H1 (cell line): ENCODE results near the gene PRPF4. TPM values are rescaled to one million over a fixed set of nuclear protein-coding genes. Genes with fewer than 3 reads are reported as not detected.

Experiments
- CTCF ChIA-PET: fragments of 300-600 bp; sonication (Branson Sonifier 250); formaldehyde crosslinking; loops from one replicate; lab custom pipeline; 2021; ENCODE audit not compliant: partially characterized antibody; lab: Charles Lee
- POLR2A ChIA-PET: fragments of 300-600 bp; sonication (Branson Sonifier 250); formaldehyde crosslinking; loops from one replicate; lab custom pipeline; 2021; ENCODE audit warnings: inconsistent platforms; ENCODE audit not compliant: partially characterized antibody; lab: Charles Lee
- DNase-seq, 2 experiments: peaks; one replicate each; pipeline versions ENCODE4 v3.0.0 to v3.0.0-alpha.2; 2010 to 2022; ENCODE audit warnings: low spot score in 2 of 2, low read depth in 1 of 2, mixed read lengths in 1 of 2
- FAIRE-seq: peaks from 2 replicates; lab custom pipeline; 2011; peaks lifted over from hg19 to GRCh38; lab: Jason Lieb, UNC
- H2AFZ ChIP-seq: 2 replicates; pipeline ENCODE4 v1.8.1; 2012; ENCODE audit warnings: low read length, inconsistent platforms
- H2AK5ac ChIP-seq: 2 replicates; pipeline ENCODE4 v1.6.1; 2013; ENCODE audit warnings: low read depth, low read length
- H2BK120ac ChIP-seq: replicated peaks from 2 replicates; pipeline ENCODE3; 2013; ENCODE audit warnings: low read depth, low read length, inconsistent platforms
- H2BK12ac ChIP-seq: 2 replicates; pipeline ENCODE4 v1.6.1; 2013; ENCODE audit warnings: low read depth, low read length
- H2BK15ac ChIP-seq: 2 replicates; pipeline ENCODE4 v1.6.1; 2013; ENCODE audit warnings: low read length
- H2BK20ac ChIP-seq: 2 replicates; pipeline ENCODE4 v1.6.1; 2013; ENCODE audit warnings: low read length
- H2BK5ac ChIP-seq: 2 replicates; pipeline ENCODE4 v1.6.1; 2013; ENCODE audit warnings: low read depth, low read length
- H3K14ac ChIP-seq: 2 replicates; pipeline ENCODE4 v1.6.1; 2013; ENCODE audit warnings: inconsistent platforms; ENCODE audit not compliant: insufficient read length
- H3K18ac ChIP-seq: 2 replicates; pipeline ENCODE4 v1.6.1; 2013; ENCODE audit warnings: low read length; ENCODE audit errors: extremely low read depth
- H3K23ac ChIP-seq: 2 replicates; pipeline ENCODE4 v1.6.1; 2013; ENCODE audit warnings: inconsistent platforms; ENCODE audit not compliant: insufficient read length
- H3K23me2 ChIP-seq: 2 replicates; pipeline ENCODE4 v1.6.1; 2013; ENCODE audit warnings: low read depth, low read length
- H3K27ac ChIP-seq: 2 replicates; pipeline ENCODE4 v1.6.1; 2011; ENCODE audit warnings: low read depth, low read length, inconsistent platforms
- H3K27me3 ChIP-seq, 4 experiments: replicated peaks in 1 of 4; 1 replicate in 1 of 4; 2 replicates in 3 of 4; pipeline versions ENCODE4 v1.6.1 to v1.8.1; 2011 to 2013; ENCODE audit warnings: low read length in 3 of 4, mild to moderate bottlenecking in 3 of 4, inconsistent platforms in 2 of 4, mixed read lengths in 2 of 4, moderate library complexity in 1 of 4; ENCODE audit not compliant: control insufficient read depth in 3 of 4, insufficient read depth in 3 of 4; ENCODE audit errors: extremely low read depth in 1 of 4
- H3K36me3 ChIP-seq, 4 experiments: 2 replicates each; pipeline versions ENCODE4 v1.6.1 to v1.8.1; 2011 to 2013; ENCODE audit warnings: mild to moderate bottlenecking in 4 of 4, low read length in 3 of 4, moderate library complexity in 2 of 4, control low read depth in 1 of 4, inconsistent platforms in 1 of 4; ENCODE audit not compliant: insufficient read depth in 4 of 4, control insufficient read depth in 2 of 4
- H3K4ac ChIP-seq: replicated peaks from 2 replicates; pipeline ENCODE3; 2013; ENCODE audit warnings: low read length, low read depth, mixed read lengths, inconsistent platforms; ENCODE audit not compliant: insufficient read length
- H3K4me1 ChIP-seq, 4 experiments: replicated peaks in 1 of 4; 1 replicate in 1 of 4; 2 replicates in 3 of 4; pipeline versions ENCODE4 v1.6.1 to v1.8.1; 2011 to 2013; ENCODE audit warnings: low read length in 3 of 4, inconsistent platforms in 2 of 4, mixed read lengths in 1 of 4; ENCODE audit not compliant: insufficient read depth in 4 of 4, control insufficient read depth in 3 of 4
- H3K4me2 ChIP-seq, 2 experiments: 2 replicates each; pipeline versions ENCODE4 v1.6.1 to v1.8.1; 2011 to 2013; ENCODE audit warnings: low read depth in 2 of 2, low read length in 2 of 2, control low read depth in 1 of 2, inconsistent platforms in 1 of 2, mild to moderate bottlenecking in 1 of 2; ENCODE audit not compliant: insufficient read depth in 1 of 2
- H3K4me3 ChIP-seq, 4 experiments: fragments of 200-600, 300-600 bp in 1 of 4; sonication (generic), shearing (Covaris generic), sonication (Bioruptor Twin) in 1 of 4; 2 replicates each; pipeline versions ENCODE4 v1.5.1 to v1.8.1; 2011 to 2016; ENCODE audit warnings: low read length in 4 of 4, low read depth in 3 of 4, control low read depth in 2 of 4, inconsistent platforms in 2 of 4, mild to moderate bottlenecking in 2 of 4, mixed read lengths in 1 of 4, moderate library complexity in 1 of 4; ENCODE audit not compliant: insufficient read depth in 2 of 4; ENCODE audit errors: extremely low read depth in 1 of 4
- H3K56ac ChIP-seq: replicated peaks from 2 replicates; pipeline ENCODE3; 2013; ENCODE audit warnings: low read depth, mild to moderate bottlenecking, mixed read lengths, low read length, inconsistent platforms; ENCODE audit not compliant: insufficient read length
- H3K79me1 ChIP-seq: 2 replicates; pipeline ENCODE4 v1.6.1; 2013; ENCODE audit warnings: low read depth, low read length, control low read depth
- H3K79me2 ChIP-seq, 2 experiments: 2 replicates each; pipeline versions ENCODE4 v1.6.1 to v1.8.1; 2012 to 2013; ENCODE audit warnings: low read length in 2 of 2, mild to moderate bottlenecking in 2 of 2, inconsistent platforms in 1 of 2; ENCODE audit not compliant: insufficient read depth in 2 of 2, control insufficient read depth in 1 of 2
- H3K9ac ChIP-seq, 4 experiments: replicated peaks in 1 of 4; 1 replicate in 1 of 4; 2 replicates in 3 of 4; pipeline versions ENCODE4 v1.6.1 to v1.8.1; 2011 to 2013; ENCODE audit warnings: low read depth in 3 of 4, low read length in 3 of 4, control low read depth in 2 of 4, mild to moderate bottlenecking in 2 of 4, moderate library complexity in 2 of 4, inconsistent platforms in 1 of 4; ENCODE audit errors: extremely low read depth in 1 of 4
- H3K9me3 ChIP-seq, 2 experiments: 2 replicates each; pipeline versions ENCODE4 v1.6.1 to v1.8.1; 2012 to 2013; ENCODE audit warnings: mild to moderate bottlenecking in 2 of 2, moderate library complexity in 2 of 2, control low read depth in 1 of 2, inconsistent platforms in 1 of 2, low read depth in 1 of 2, low read length in 1 of 2, mixed read lengths in 1 of 2; ENCODE audit not compliant: insufficient read depth in 2 of 2
- H4K20me1 ChIP-seq, 2 experiments: replicated peaks in 1 of 2; 2 replicates each; pipeline versions ENCODE3 to v1.8.1; 2011 to 2013; ENCODE audit warnings: inconsistent platforms in 2 of 2, low read length in 2 of 2, mild to moderate bottlenecking in 1 of 2; ENCODE audit not compliant: insufficient read depth in 2 of 2, control insufficient read depth in 1 of 2
- H4K5ac ChIP-seq: 2 replicates; pipeline ENCODE4 v1.6.1; 2013; ENCODE audit warnings: low read length, low read depth, mixed read lengths, inconsistent platforms; ENCODE audit not compliant: insufficient read length
- H4K8ac ChIP-seq: 2 replicates; pipeline ENCODE4 v1.8.0; 2013; ENCODE audit warnings: mild to moderate bottlenecking, moderate library complexity, low read length, inconsistent platforms; ENCODE audit not compliant: insufficient read depth; ENCODE audit errors: extremely low read depth
- H4K91ac ChIP-seq: replicated peaks from 2 replicates; pipeline ENCODE3; 2013; ENCODE audit warnings: low read length, mixed read lengths, inconsistent platforms; ENCODE audit not compliant: insufficient read length
- ASH2L ChIP-seq: fragments of 200-600, 300-600 bp; sonication (generic); IDR thresholded peaks from one replicate; pipeline ENCODE4 v1.7.1; 2017; ENCODE audit warnings: low read length
- KDM1A ChIP-seq: fragments of 200-600, 300-600 bp; sonication (generic); IDR thresholded peaks from 2 replicates; pipeline ENCODE4 v1.7.1; 2016; ENCODE audit warnings: mild to moderate bottlenecking, low read length, borderline replicate concordance
- WGBS, 2 experiments: shearing (Covaris generic) in 1 of 2; methylation state at CpG; one replicate each; pipeline versions ENCODE4 v1.1.6 to v1.1.7; 2013 to 2015; ENCODE audit warnings: low lambda C conversion rate in 2 of 2, mixed read lengths in 2 of 2, inconsistent platforms in 1 of 2, low coverage in 1 of 2, missing lambda C conversion rate in 1 of 2; ENCODE audit not compliant: insufficient replicate concordance in 2 of 2, insufficient coverage in 1 of 2, insufficient read length in 1 of 2; ENCODE audit errors: extremely low coverage in 1 of 2, missing lambda C conversion rate in 1 of 2; 5-methylcytosine and 5-hydroxymethylcytosine counted together
- polyA plus RNA-seq, 7 experiments: library from polyadenylated mRNA; depleted of rRNA in 3 of 7; stranded (reverse) in 5 of 7; unstranded in 2 of 7; fragments of >200 nt in 5 of 7; fragments of 200-250 nt in 2 of 7; gene quantifications; 1 replicate in 5 of 7; 2 replicates in 1 of 7; 4 replicates in 1 of 7; pipeline versions ENCODE4 v1.2.1 to v1.2.3, GENCODE V29; 2011 to 2013; ENCODE audit warnings: missing spikeins in 2 of 7, mixed read lengths in 2 of 7
- total RNA-seq: library from RNA; stranded (reverse); fragmentation: NEBNext Ultra II Directional; extraction: Animal tissue kit (Norgen Biotek cat#: 25700); gene quantifications from 2 replicates; pipeline ENCODE4 v1.2.1, GENCODE V29; 2021

PRPF4 gene
- total and polyA plus RNA-seq, 2 of the 8 experiments (the other 6 are each of a cell fraction or from before 2014, with no cell fraction given): 15.2 to 33.4 TPM

- CTCF ChIA-PET: interaction anchor here (0.6 to 1.0 kb wide), 2 partner anchors 15 to 455 kb away, joined by 4 read pairs; no protein-coding TSS in a partner anchor
These were observed 27.4 kb downstream of the PRPF4 start, which contains the start of gene RNF183 for GRCh38 chr9:113302792-113303418. RNF183 (minus strand) TSS chr9:113303376; CDS start chr9:113298184, 5,192 bp downstream.

More at GRCh38 chr9:113302792-113303418, 27.4 kb downstream of the PRPF4 start, which contains the start of gene RNF183:
- Histone ChIP-seq H2AFZ (peak within 1 kb of the TSS; percentile 84), H2BK12ac (no peak within 1 kb of the TSS), H4K91ac (no peak within 1 kb of the TSS), H3K9me3 (no peaks in the 10 kb centered on the region), H4K8ac (no peak within 1 kb of the TSS), H2BK20ac (no peak within 1 kb of the TSS), H2BK120ac (no peak within 1 kb of the TSS), H2BK15ac (no peak within 1 kb of the TSS), H3K79me2 (no peaks in the 10 kb centered on the region), H3K23ac (no peak within 1 kb of the TSS), H3K27me3 (peaks cover 0 to 2% (median 0%) of the 10 kb centered on the region in 4 experiments; a peak in 1 of 7 replicates), H3K14ac (no peak within 1 kb of the TSS), H3K56ac (no peak within 1 kb of the TSS), H3K36me3 (no peaks in the 10 kb centered on the region), H4K5ac (no peak within 1 kb of the TSS), H3K4ac (no peak within 1 kb of the TSS), H3K4me3 (no peak within 1 kb of the TSS), H3K4me1 (0 out of 7 replicates have a peak, but pooled peaks cover 0 to 4% (median 0%) of the 10 kb centered on the region in 4 experiments), H2BK5ac (no peak within 1 kb of the TSS), H3K4me2 (no peak within 1 kb of the TSS), H2AK5ac (no peak within 1 kb of the TSS), H3K9ac (no peak within 1 kb of the TSS), H3K23me2 (no peaks in the 10 kb centered on the region), H3K79me1 (no peaks in the 10 kb centered on the region), H3K27ac (no peak within 1 kb of the TSS), H4K20me1 (no peaks in the 10 kb centered on the region), H3K18ac (no peak within 1 kb of the TSS; the same call in 1 of the 2 replicates)
- DNase-seq (no peak), FAIRE-seq (no peak)
- POLR2A ChIA-PET: interaction anchor here (1.6 kb wide), 1 partner anchor 107 kb away, joined by 7 read pairs; the partner anchor contains the start of genes C9orf43 and POLE3
- peak; percentile 33; the same call in 1 of the 2 replicates for TF ChIP-seq KDM1A
- TF ChIP-seq ASH2L: no peak
- WGBS, 2 experiments: 88% methylated on average over 25 of the region's 25 CpGs; no CpG with 5 or more reads in 1 of the 2 experiments
